H1 (cell line): ENCODE data around the gene INPPL1. TPM values are rescaled to one million over a fixed set of nuclear protein-coding genes. Genes with fewer than 3 reads are reported as not detected.

Source experiments
- KDM5A ChIP-seq: fragments of 200-600 bp; IDR thresholded peaks from 2 replicates; pipeline ENCODE4 v1.7.1; 2012; ENCODE audit warnings: mild to moderate bottlenecking, low read length, inconsistent platforms, mixed read lengths
- NRF1 ChIP-seq: IDR thresholded peaks from 2 replicates; pipeline ENCODE4 v1.6.1; 2011; ENCODE audit warnings: mild to moderate bottlenecking, low read depth, low read length, improper control_type of control experiment
- SIRT6 ChIP-seq: IDR thresholded peaks from one replicate; pipeline ENCODE4 v1.7.1; 2012; ENCODE audit warnings: low read length, inconsistent platforms
- SP1 ChIP-seq: IDR thresholded peaks from 2 replicates; pipeline ENCODE4 v1.6.1; 2011; ENCODE audit warnings: low read depth, low read length
- polyA plus RNA-seq, 7 experiments: library from polyadenylated mRNA; depleted of rRNA in 3 of 7; stranded (reverse) in 5 of 7; unstranded in 2 of 7; fragments of >200 nt in 5 of 7; fragments of 200-250 nt in 2 of 7; gene quantifications; 1 replicate in 5 of 7; 2 replicates in 1 of 7; 4 replicates in 1 of 7; pipeline versions ENCODE4 v1.2.1 to v1.2.3, GENCODE V29; 2011 to 2013; ENCODE audit warnings: missing spikeins in 2 of 7, mixed read lengths in 2 of 7
- total RNA-seq: library from RNA; stranded (reverse); fragmentation: NEBNext Ultra II Directional; extraction: Animal tissue kit (Norgen Biotek cat#: 25700); gene quantifications from 2 replicates; pipeline ENCODE4 v1.2.1, GENCODE V29; 2021

The INPPL1 gene
- total and polyA plus RNA-seq, 2 of the 8 experiments (the other 6 are each of a cell fraction or from before 2014, with no cell fraction given) = 54.5 to 79.5 TPM

DNA sequence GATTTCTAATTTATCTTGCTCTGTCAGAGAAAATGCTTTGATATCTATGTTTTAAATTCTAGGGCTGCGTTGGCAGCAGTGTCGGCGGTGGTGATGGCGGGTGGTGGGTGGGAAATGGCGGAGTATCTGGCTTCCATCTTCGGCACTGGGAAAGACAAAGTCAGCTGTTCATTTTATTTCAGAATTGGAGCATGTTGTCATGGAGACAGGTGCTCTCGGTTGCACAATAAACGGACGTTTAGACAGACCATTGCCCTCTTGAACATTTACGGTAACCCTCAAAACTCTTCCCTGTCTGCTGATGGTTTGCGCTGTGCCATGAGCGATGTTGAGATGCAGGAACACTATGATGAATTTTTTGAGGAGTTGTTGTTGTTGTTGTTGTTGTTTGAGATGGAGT lies 55.5 kb downstream of the INPPL1 start (continued):
- TF ChIP-seq SP1 (no peak), KDM5A (no peak), SIRT6 (no peak), NRF1 (no peak)
